Activated gamma-delta T cell treated with Interleukin-2 at 50 U/mL for 16 hours (primary cell): ENCODE data around the gene SKA2.
A peak's percentile ranks its signal among the peaks of the same experiment; 100 is the strongest.
"Not testable (repeated sequence)": the region's sequence is repeated elsewhere in the genome, so short reads cannot be mapped to it uniquely, and the experiment has no call there.

Source experiments
- DNase-seq: peaks from one replicate; pipeline ENCODE4 v3.0.0-alpha.2; 2020

The SKA2 gene

GRCh38 chr17:59154721-59155438 is at the start of gene SKA2:
Gene SKA2, minus strand, starts transcription at chr17:59155186. Its CDS starts 23 bp downstream, at chr17:59155163.
- DNase-seq: peak; percentile 96

GRCh38 chr17:59202320-59202719 is 47.3 kb upstream of the SKA2 start:
- no peak for DNase-seq

- no peak for DNase-seq
Measured at GRCh38 chr17:59199398-59199797, 44.4 kb upstream of the SKA2 start.

- no peak for DNase-seq
Measured at GRCh38 chr17:59193336-59193862, 38.4 kb upstream of the SKA2 start.

- no peak for DNase-seq
Measured at GRCh38 chr17:59190806-59191205, 35.8 kb upstream of the SKA2 start.

GRCh38 chr17:59186850-59187249 is 31.9 kb upstream of the SKA2 start:
- DNase-seq: no peak

- DNase-seq: no peak
Measured at GRCh38 chr17:59185997-59186396, 31.0 kb upstream of the SKA2 start.

- DNase-seq: no peak
Measured at GRCh38 chr17:59181481-59181880, 26.5 kb upstream of the SKA2 start.

- no peak for DNase-seq
Measured at GRCh38 chr17:59180626-59181025, 25.6 kb upstream of the SKA2 start.

- not testable (repeated sequence) for DNase-seq
Measured at GRCh38 chr17:59179601-59180000, 24.6 kb upstream of the SKA2 start.

GRCh38 chr17:59178266-59178985 is 23.4 kb upstream of the SKA2 start:
- no peak for DNase-seq

- DNase-seq: no peak
Measured at GRCh38 chr17:59175076-59175475, 20.1 kb upstream of the SKA2 start.

- DNase-seq: no peak
Measured at GRCh38 chr17:59174671-59175070, 19.7 kb upstream of the SKA2 start.

GRCh38 chr17:59172436-59173004 is 17.5 kb upstream of the SKA2 start:
- no peak for DNase-seq

GRCh38 chr17:59167571-59168001 is 12.6 kb upstream of the SKA2 start:
- no peak for DNase-seq

- DNase-seq: peak; percentile 13
Measured at GRCh38 chr17:59165933-59166342, 11.0 kb upstream of the SKA2 start.

GRCh38 chr17:59161477-59161876 is 6.5 kb upstream of the SKA2 start:
- DNase-seq: no peak

GRCh38 chr17:59160157-59161025 is 5.4 kb upstream of the SKA2 start:
- DNase-seq: no peak

GRCh38 chr17:59155439-59156177 is 622 bp upstream of the SKA2 start, which contains the start of gene PRR11:
Gene PRR11, plus strand, starts transcription at chr17:59155746. Its CDS starts 14,007 bp downstream, at chr17:59169753.
- peak; percentile 90 for DNase-seq

GRCh38 chr17:59154292-59154720 is 680 bp downstream of the SKA2 start:
- peak; percentile 20 for DNase-seq

- no peak for DNase-seq
Measured at GRCh38 chr17:59152925-59153324, 2.1 kb downstream of the SKA2 start.

GRCh38 chr17:59151591-59151990 is 3.4 kb downstream of the SKA2 start:
- no peak for DNase-seq
